Lung (tissue), 16 donors: ENCODE results near the gene NUP188. TPM values are rescaled to one million over a fixed set of nuclear protein-coding genes. Genes with fewer than 3 reads are reported as not detected.
A peak's percentile ranks its signal among the peaks of the same experiment; 100 is the strongest.

ENCODE experiments used
- ATAC-seq: fragments of 200-7000 bp; cut with Tn5 transposase; one replicate; pipeline ENCODE4 v1.9.1; 2020; ENCODE audit warnings: moderate number of reproducible peaks; ENCODE audit not compliant: insufficient read depth, low FRiP score
- DNase-seq, 3 donors: peaks; one replicate each; pipeline ENCODE4 v3.0.0-alpha.2; 2013 to 2017
- H3K27ac ChIP-seq, 2 donors: one replicate each; pipeline ENCODE4 v1.5.1; 2013; ENCODE audit warnings: mild to moderate bottlenecking in 2 of 2, moderate library complexity in 2 of 2, control low read depth in 1 of 2, inconsistent platforms in 1 of 2, low read depth in 1 of 2, low read length in 1 of 2
- H3K27me3 ChIP-seq, 3 donors: one replicate each; pipeline ENCODE4 v1.5.1; 2013; ENCODE audit warnings: low read length in 2 of 3; ENCODE audit not compliant: control insufficient read depth in 3 of 3, insufficient read depth in 3 of 3
- H3K36me3 ChIP-seq, 4 donors: one replicate each; pipeline ENCODE4 v1.5.1; 2013; ENCODE audit warnings: low read length in 4 of 4, mild to moderate bottlenecking in 1 of 4, moderate library complexity in 1 of 4; ENCODE audit not compliant: control insufficient read depth in 4 of 4, insufficient read depth in 4 of 4
- H3K4me1 ChIP-seq, 5 donors: one replicate each; pipeline ENCODE4 v1.5.1; 2013; ENCODE audit warnings: low read length in 5 of 5, mild to moderate bottlenecking in 2 of 5, moderate library complexity in 1 of 5; ENCODE audit not compliant: control insufficient read depth in 5 of 5, insufficient read depth in 5 of 5
- H3K4me3 ChIP-seq: one replicate; pipeline ENCODE4 v1.5.1; 2013; ENCODE audit warnings: mild to moderate bottlenecking, control low read depth, moderate library complexity
- H3K9ac ChIP-seq, 2 donors: one replicate each; pipeline ENCODE4 v1.5.1; 2013; ENCODE audit warnings: low read length in 2 of 2, control low read depth in 1 of 2; ENCODE audit not compliant: insufficient read depth in 1 of 2
- H3K9me3 ChIP-seq, 4 donors: one replicate each; pipeline ENCODE4 v1.5.1; 2013; ENCODE audit warnings: low read length in 3 of 4, mild to moderate bottlenecking in 1 of 4, moderate library complexity in 1 of 4; ENCODE audit not compliant: control insufficient read depth in 4 of 4, insufficient read depth in 3 of 4
- WGBS, 2 donors: extraction: QIAGEN DNeasy Blood & Tissue Kit; methylation state at CpG; one replicate each; pipeline ENCODE4 v1.1.7; 2013; 5-methylcytosine and 5-hydroxymethylcytosine counted together
- long read RNA-seq, 5 donors: transcript quantifications; one replicate each; lab custom pipeline, GENCODE V29; 2026
- polyA plus RNA-seq, 2 donors: library from polyadenylated mRNA; stranded (reverse); fragments of 200-250 nt; gene quantifications; one replicate each; pipeline ENCODE4 v1.2.1, GENCODE V29; 2013
- total RNA-seq, 2 donors: library from RNA; depleted of rRNA in 1 of 2; stranded (reverse); fragments of >200 nt in 1 of 2; gene quantifications; one replicate each; pipeline ENCODE4 v1.2.1, GENCODE V29; 2014 to 2021
- TF ChIP-seq, protein P1 (sequence below): IDR thresholded peaks from 2 replicates; pipeline ENCODE4 v1.5.1; 2012; ENCODE audit warnings: mild to moderate bottlenecking; ENCODE audit errors: control extremely low read depth, extremely low read depth
- donor health status: control.
- donor health status: control.
- donor health status: Bipolar disorder and iron deficiency.
- donor health status: healthy.
- donor health status: DM: yes; HTN: yes; CAD: no.

Gene NUP188, protein sequence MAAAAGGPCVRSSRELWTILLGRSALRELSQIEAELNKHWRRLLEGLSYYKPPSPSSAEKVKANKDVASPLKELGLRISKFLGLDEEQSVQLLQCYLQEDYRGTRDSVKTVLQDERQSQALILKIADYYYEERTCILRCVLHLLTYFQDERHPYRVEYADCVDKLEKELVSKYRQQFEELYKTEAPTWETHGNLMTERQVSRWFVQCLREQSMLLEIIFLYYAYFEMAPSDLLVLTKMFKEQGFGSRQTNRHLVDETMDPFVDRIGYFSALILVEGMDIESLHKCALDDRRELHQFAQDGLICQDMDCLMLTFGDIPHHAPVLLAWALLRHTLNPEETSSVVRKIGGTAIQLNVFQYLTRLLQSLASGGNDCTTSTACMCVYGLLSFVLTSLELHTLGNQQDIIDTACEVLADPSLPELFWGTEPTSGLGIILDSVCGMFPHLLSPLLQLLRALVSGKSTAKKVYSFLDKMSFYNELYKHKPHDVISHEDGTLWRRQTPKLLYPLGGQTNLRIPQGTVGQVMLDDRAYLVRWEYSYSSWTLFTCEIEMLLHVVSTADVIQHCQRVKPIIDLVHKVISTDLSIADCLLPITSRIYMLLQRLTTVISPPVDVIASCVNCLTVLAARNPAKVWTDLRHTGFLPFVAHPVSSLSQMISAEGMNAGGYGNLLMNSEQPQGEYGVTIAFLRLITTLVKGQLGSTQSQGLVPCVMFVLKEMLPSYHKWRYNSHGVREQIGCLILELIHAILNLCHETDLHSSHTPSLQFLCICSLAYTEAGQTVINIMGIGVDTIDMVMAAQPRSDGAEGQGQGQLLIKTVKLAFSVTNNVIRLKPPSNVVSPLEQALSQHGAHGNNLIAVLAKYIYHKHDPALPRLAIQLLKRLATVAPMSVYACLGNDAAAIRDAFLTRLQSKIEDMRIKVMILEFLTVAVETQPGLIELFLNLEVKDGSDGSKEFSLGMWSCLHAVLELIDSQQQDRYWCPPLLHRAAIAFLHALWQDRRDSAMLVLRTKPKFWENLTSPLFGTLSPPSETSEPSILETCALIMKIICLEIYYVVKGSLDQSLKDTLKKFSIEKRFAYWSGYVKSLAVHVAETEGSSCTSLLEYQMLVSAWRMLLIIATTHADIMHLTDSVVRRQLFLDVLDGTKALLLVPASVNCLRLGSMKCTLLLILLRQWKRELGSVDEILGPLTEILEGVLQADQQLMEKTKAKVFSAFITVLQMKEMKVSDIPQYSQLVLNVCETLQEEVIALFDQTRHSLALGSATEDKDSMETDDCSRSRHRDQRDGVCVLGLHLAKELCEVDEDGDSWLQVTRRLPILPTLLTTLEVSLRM (N-terminal part only)
- 10 to 100 TPM; 39.3 to 48.5 TPM for total RNA-seq
- 10 to 100 TPM; 17.0 to 24.9 TPM for polyA plus RNA-seq
- long read RNA-seq, donor 1, full-length matches to known transcripts: 3 of 29 reads
- long read RNA-seq, donor 1, partial matches to known transcripts: 8 of 29 reads
- long read RNA-seq, donor 1, other reads (novel, unspliced or antisense): 18 of 29 reads
- long read RNA-seq, donor 2, partial matches to known transcripts: 6 of 7 reads
- long read RNA-seq, donor 2, other reads (novel, unspliced or antisense): 0 of 7 reads
- long read RNA-seq, donor 3: 0 reads
- long read RNA-seq, donor 4: 0 reads
- long read RNA-seq, donor 5, partial matches to known transcripts: 36 of 56 reads
- long read RNA-seq, donor 5, other reads (novel, unspliced or antisense): 18 of 56 reads

DNA sequence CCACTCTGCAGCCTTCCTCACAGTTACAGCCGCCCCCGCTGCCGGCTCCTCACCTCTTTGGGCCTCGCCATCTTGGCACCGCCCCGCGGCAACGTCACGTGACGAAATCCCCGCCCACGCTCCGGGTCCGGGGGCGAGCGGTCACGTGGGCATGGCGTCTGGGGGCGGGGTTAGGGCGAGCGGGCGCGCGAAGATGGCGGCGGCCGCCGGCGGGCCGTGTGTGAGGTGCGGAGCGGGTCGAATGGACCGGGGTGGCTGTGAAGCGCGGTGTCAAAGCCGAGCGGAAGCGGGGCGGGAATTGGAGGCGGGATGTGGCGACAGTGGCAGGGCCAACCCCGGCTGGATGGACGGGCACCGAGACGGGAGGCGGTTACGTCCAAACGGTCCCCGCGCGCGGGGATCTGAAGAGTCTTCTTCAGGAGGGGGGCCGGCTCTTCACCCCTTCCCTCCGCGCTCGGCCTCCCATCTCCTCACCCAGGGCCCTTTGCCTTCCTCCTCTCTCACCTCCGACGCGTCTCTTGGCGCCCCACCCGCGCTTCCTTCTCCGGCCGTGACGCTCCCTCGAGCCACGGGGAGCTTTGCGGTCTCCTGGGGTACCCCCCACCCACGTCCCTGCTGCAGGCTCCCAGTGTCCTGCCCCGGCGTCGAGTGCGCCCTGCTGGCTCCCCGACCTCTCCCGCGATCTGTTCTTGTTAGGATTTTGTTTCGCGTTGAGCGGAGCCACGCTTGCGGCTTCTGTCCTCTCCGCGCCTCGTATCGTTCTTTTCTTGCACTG, at the start of gene NUP188, which contains the start of gene DOLK:
NUP188 (plus strand) TSS at position 173 of the 775 bp plus-strand sequence; CDS start at position 194, 21 bp downstream.
DOLK (minus strand) TSS at position 77 of the 775 bp plus-strand sequence. CDS start 300 bp downstream, outside the sequence.
- Histone ChIP-seq H3K27me3 (no peaks in the 10 kb centered on the region), H3K9ac (peak within 1 kb of the TSS; percentile 85 to 86), H3K4me1 (peaks cover 0 to 13% (median 4%) of the 10 kb centered on the region in 5 donors), H3K4me3 (peak within 1 kb of the TSS; percentile 80), H3K27ac (peak within 1 kb of the TSS; percentile 62 to 95), H3K36me3 (peaks cover 0 to 9% (median 7%) of the 10 kb centered on the region in 4 donors), H3K9me3 (no peaks in the 10 kb centered on the region)
- TF ChIP-seq, protein P1, sequence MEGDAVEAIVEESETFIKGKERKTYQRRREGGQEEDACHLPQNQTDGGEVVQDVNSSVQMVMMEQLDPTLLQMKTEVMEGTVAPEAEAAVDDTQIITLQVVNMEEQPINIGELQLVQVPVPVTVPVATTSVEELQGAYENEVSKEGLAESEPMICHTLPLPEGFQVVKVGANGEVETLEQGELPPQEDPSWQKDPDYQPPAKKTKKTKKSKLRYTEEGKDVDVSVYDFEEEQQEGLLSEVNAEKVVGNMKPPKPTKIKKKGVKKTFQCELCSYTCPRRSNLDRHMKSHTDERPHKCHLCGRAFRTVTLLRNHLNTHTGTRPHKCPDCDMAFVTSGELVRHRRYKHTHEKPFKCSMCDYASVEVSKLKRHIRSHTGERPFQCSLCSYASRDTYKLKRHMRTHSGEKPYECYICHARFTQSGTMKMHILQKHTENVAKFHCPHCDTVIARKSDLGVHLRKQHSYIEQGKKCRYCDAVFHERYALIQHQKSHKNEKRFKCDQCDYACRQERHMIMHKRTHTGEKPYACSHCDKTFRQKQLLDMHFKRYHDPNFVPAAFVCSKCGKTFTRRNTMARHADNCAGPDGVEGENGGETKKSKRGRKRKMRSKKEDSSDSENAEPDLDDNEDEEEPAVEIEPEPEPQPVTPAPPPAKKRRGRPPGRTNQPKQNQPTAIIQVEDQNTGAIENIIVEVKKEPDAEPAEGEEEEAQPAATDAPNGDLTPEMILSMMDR: no peak
- DNase-seq (peak; percentile 95), ATAC-seq (peak; percentile 92)
- 0 to 1% methylated on average over 77 to 86 of the region's 86 CpGs for WGBS, 2 donors

GRCh38 chr9:128898382-128898781, 49.1 kb upstream of the NUP188 start:
- TF ChIP-seq, protein P1: no peak

More at GRCh38 chr9:128898382-128898781, 49.1 kb upstream of the NUP188 start:
- Histone ChIP-seq H3K27me3 (no peaks in the 10 kb centered on the region), H3K27ac (peak overlapping the region in 1 of 2 donors; percentile 72), H3K9ac (no peak overlapping the region), H3K4me3 (no peak overlapping the region), H3K9me3 (no peaks in the 10 kb centered on the region), H3K4me1 (peaks cover 0 to 25% (median 0%) of the 10 kb centered on the region in 5 donors), H3K36me3 (peaks cover 0 to 20% (median 11%) of the 10 kb centered on the region in 4 donors)
- ATAC-seq (no peak), DNase-seq (no peak)
- 72 to 73% methylated on average over 5 of the region's 5 CpGs for WGBS, 2 donors
